GM20000 (cell line): Measurements from ENCODE around the gene CYTIP.

Source experiments
- DNase-seq: peaks from one replicate; pipeline ENCODE4 v3.0.0; 2012; ENCODE audit warnings: low spot score
- CTCF ChIP-seq: IDR thresholded peaks from 2 replicates; pipeline ENCODE4 v1.5.1; 2012; ENCODE audit warnings: mild to moderate bottlenecking, control low read depth; ENCODE audit errors: extremely low read depth, missing control alignments

The CYTIP gene

GRCh38 chr2:157443795-157444640, at the start of gene CYTIP:
TSS of gene CYTIP (minus strand) at chr2:157444089. CDS start at chr2:157444020, 69 bp downstream.
- TF ChIP-seq CTCF = no peak
- peak; percentile 45 for DNase-seq

- DNase-seq = peak; percentile 63
- TF ChIP-seq CTCF = peak; percentile 85
These were observed 48.4 kb upstream of the CYTIP start for GRCh38 chr2:157492189-157492773.

- TF ChIP-seq CTCF = no peak
These were observed 46.1 kb upstream of the CYTIP start for GRCh38 chr2:157489983-157490382.

GRCh38 chr2:157488877-157489276, 45.0 kb upstream of the CYTIP start:
- no peak for TF ChIP-seq CTCF
- no peak for DNase-seq

More at GRCh38 chr2:157489983-157490382, 46.1 kb upstream of the CYTIP start:
- no peak for DNase-seq

- no peak for TF ChIP-seq CTCF
These were observed 43.9 kb upstream of the CYTIP start for GRCh38 chr2:157487747-157488146.

GRCh38 chr2:157487271-157487610, 43.4 kb upstream of the CYTIP start:
- no peak for TF ChIP-seq CTCF
- DNase-seq = no peak

More at GRCh38 chr2:157487747-157488146, 43.9 kb upstream of the CYTIP start:
- DNase-seq = no peak

- no peak for TF ChIP-seq CTCF
- no peak for DNase-seq
These were observed 42.8 kb upstream of the CYTIP start for GRCh38 chr2:157486596-157487270.
